Activated gamma-delta T cell treated with Interleukin-2 at 50 U/mL for 16 hours (primary cell): ENCODE measurements around the gene PADI2.

Source experiments
- DNase-seq: peaks from one replicate; pipeline ENCODE4 v3.0.0-alpha.2; 2020

Gene PADI2

GRCh38 chr1:17053086-17053684, 66.1 kb downstream of the PADI2 start:
- no peak for DNase-seq

GRCh38 chr1:17052641-17053040, 66.6 kb downstream of the PADI2 start:
- no peak for DNase-seq

- DNase-seq: no peak
These were observed 67.2 kb downstream of the PADI2 start for GRCh38 chr1:17052038-17052437.

- DNase-seq: no peak
These were observed 71.3 kb downstream of the PADI2 start for GRCh38 chr1:17047924-17048323.

GRCh38 chr1:17046334-17046657, 73.0 kb downstream of the PADI2 start:
- DNase-seq: no peak

DNA sequence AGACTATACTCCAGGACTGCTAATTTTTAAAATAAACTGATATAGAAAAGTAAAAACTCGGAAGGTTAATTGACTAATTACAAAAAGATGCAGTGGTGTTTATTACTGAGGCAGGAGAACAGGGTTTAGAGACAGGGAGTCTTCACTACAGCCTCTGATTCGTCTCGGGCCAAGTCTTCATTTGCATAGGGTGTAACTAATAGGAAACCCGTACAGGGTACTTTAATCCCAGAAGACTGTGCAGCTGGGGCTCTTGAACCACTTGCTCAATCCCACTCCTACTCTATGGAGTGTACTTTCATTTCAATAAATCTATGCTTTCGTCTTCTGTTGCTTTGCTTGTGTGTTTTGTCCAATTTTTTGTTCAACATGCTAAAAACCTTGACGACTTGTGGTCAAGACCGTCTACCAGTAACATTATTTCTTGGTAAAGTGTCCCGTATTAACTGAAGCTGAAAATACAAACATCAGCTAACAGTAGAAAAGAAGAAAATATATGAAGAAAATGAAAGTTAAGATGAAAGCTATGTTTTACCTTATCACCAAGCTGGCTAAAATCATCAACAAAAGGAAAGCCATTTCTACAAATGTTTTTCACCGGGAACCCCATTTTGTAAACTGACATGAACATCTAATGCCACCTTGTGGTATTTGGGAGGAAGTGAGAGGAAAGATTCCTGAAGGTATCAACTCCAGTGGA, 73.5 kb downstream of the PADI2 start:
- DNase-seq: no peak

DNA sequence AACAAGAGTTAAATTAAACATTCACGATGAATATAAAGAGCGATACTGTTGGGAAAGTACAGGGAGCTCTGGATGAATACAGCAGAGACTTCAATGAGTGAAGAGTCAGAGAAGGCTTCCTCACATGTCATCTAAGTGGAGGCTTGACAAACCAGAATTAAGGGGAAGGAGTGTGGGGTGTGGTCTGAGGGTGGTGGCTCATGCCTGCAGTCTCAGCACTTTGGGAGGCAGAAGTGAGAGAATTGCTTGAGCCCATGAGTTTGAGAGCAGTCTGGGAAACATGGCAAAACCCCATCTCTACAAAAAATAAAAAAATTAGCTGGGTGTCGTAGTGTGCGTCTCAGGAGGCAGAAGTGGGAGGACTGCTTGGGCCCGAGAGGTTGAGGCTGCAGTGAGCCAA, 74.1 kb downstream of the PADI2 start:
- DNase-seq: no peak

GRCh38 chr1:17043676-17044075, 75.6 kb downstream of the PADI2 start:
- no peak for DNase-seq

GRCh38 chr1:17040135-17040534, 79.1 kb downstream of the PADI2 start:
- no peak for DNase-seq

GRCh38 chr1:17039522-17039921, 79.7 kb downstream of the PADI2 start:
- no peak for DNase-seq

GRCh38 chr1:17033481-17033880, 85.8 kb downstream of the PADI2 start:
- no peak for DNase-seq

DNA sequence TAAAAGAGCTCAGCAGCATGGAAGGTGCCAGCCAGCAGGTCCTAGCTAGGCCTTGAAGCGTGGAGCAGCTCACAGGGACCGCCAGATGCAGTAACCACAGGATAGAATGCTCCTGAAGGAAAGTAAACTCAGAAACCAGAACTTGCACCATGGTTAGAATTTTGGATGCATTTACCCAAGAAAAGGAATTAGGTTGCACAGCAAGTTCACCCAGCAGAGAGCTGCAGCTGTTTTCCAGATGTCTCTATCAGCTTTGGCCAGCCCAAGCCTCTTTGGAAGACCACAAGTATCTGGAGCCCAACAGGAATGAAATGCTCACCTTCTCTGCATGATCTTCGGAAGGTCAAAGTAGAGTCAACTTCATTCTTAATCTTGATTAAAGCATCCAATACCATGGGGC, 86.5 kb downstream of the PADI2 start:
- DNase-seq: no peak

DNA sequence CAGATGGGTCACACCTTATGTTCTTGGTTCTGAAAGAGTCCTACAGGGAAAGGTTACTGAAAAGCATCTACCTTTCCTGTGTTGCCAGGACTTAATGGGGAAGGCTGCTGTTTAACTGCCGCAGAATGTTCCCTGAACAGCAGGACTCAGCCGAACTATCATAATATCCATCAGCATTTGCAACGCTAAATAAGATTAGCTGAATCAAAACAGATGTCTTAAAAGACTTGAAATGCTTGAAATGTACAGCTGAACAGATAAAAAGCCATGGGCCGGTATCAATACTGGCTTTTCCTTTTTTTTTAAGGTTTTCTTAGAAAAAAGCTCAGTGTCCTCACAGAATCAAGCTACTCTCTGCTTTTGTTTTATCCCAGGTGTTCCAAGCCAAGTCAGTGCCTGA, 87.8 kb downstream of the PADI2 start:
- DNase-seq: no peak

- DNase-seq: no peak
These were observed 89.0 kb downstream of the PADI2 start for GRCh38 chr1:17030206-17030605.

GRCh38 chr1:17028662-17029188, 90.5 kb downstream of the PADI2 start:
- no peak for DNase-seq

DNA sequence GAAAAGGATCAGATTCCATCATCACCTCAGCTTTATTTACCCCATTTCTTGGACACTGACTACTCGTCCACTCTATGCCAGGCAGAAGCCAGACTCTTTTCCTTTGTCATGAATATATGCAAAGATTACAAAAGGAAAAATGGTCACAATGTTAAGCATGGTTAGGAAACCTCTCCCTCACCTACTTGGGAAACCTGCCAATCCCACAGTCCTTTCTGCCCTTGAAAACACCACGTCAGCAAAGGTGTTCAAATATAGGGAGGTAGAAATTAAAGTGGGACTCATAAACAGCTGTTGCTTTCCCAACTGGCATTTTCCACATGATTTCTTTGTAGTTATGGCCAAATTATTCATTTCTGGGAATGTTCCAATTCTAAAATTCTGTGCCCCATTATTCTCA, 91.4 kb downstream of the PADI2 start:
- DNase-seq: no peak

GRCh38 chr1:17027403-17027802, 91.8 kb downstream of the PADI2 start:
- no peak for DNase-seq

GRCh38 chr1:17024721-17025120, 94.5 kb downstream of the PADI2 start:
- no peak for DNase-seq

DNA sequence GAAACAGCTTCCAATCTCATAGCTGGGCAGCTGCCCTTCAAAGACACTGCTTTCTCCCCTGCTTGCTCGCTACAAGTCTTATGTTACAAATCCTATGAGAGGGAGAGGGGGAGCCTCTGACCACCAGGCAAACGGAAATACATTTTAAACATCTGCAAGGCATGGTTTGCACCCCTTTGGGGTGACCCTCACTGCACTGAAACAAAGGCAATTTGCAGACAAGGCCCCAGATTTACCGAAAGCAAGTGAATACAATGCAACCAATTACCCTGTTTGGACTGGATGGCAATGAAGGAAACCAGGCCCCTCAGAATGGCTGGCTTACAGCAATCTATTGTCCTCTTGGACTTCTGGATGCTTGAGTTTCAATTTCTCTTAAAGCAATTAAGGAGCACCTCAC, 95.7 kb downstream of the PADI2 start:
- no peak for DNase-seq

DNA sequence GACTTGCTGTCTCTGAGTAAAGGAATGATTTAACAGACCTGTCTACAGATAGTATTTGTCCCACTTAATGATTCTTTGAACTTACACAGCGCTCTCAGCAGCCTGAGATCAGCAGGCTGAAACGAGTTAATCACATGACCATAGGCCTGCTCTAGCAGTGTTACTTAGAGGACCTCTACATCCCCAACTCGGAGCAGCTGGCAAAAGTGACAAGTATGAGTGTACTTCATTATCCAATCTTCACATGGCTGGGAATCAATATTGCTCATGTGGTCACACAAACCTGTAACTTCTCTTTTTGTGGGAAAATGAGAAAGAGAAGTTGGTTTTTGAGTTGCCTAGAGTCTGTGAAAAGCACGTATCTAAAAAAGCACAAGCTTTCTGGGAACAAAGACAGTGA, 96.1 kb downstream of the PADI2 start:
- no peak for DNase-seq

DNA sequence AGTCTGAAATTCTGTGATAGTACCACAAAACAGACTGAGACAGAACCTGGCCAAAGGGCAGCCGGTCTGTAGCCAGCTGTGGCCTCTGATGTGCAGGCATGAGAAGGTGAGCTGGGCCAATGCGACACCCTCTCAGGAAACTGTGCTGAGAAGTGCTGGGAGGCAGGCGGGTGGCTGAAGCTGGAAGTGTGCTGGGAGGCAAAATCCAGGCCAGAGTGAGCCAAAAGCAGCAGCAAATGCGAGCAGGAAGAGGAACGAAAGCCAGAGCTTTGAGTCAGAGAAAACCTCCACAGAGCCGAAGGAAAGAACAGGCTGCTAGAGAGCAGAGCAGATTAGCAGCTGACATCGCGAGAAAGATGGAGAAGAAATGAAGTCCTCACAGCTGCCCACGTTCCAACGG, 97.4 kb downstream of the PADI2 start:
- DNase-seq: no peak

- DNase-seq: no peak
These were observed 98.7 kb downstream of the PADI2 start for GRCh38 chr1:17020502-17020901.

DNA sequence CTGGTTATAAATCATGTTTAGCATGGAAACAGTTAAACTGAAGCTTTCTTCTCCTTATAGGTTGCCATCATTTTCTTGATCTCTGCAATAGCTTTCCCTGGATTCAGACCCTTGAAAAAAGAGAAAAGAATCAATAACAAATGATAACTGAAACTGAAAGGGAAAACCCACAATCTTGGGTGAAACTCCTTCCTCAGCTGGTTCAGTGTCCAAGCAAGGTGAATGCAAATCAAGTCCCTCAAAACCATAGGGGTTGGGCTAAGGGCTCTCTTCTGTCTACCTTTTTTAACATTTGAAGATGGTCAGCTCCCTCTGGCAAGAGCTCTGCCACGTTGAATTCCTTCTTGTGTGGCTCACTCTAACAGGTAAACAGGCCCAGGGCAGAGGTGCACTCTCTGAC, 100.4 kb downstream of the PADI2 start:
- no peak for DNase-seq

DNA sequence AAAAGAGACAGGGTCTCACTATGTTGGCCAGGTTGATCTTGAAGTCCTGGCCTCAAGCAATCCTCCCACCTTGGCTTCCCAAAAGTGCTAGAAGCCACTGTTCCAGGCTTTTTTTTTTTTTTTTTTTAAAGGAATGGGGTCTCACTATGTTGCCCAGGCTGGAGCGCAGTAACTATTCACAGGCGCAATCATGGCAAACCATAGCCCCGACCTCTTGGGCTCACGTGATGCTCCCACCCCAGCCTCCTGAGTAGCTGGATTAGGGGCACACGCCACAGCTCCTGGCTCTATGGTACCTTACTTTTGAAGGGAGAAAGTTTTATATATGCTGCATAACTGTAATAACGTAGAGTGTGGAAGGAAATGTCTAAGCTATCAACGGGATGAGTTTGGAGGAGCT, 101.8 kb downstream of the PADI2 start:
- DNase-seq: no peak
